Motor neuron (in vitro differentiated cells): ENCODE measurements around the gene CHRNE. TPM values are rescaled to one million over a fixed set of nuclear protein-coding genes. Genes with fewer than 3 reads are reported as not detected.
"Not testable (repeated sequence)": the region's sequence is repeated elsewhere in the genome, so short reads cannot be mapped to it uniquely, and the experiment has no call there.

Experiments
- ATAC-seq, 8 experiments: fragments of 200-7000 bp; cut with Tn5 transposase; replicated peaks in 6 of 8; 2 replicates each; pipeline ENCODE4 v1.8.0; 2021; ENCODE audit warnings: mild to moderate bottlenecking in 8 of 8, moderate library complexity in 8 of 8
- H3K27ac ChIP-seq, 2 donors: fragments of 250-450 bp; sonication (Bioruptor Pico); 2 replicates each; pipeline ENCODE4 v1.9.0; 2021; ENCODE audit warnings: antibody characterized with exemption in 2 of 2, mild to moderate bottlenecking in 2 of 2, moderate library complexity in 1 of 2
- H3K4me1 ChIP-seq, 2 donors: fragments of 250-450 bp; sonication (Bioruptor Pico); replicated peaks in 1 of 2; 2 replicates each; pipeline ENCODE4 v1.6.1; 2021; ENCODE audit warnings: antibody characterized with exemption in 2 of 2, mild to moderate bottlenecking in 2 of 2, moderate library complexity in 1 of 2
- H3K4me3 ChIP-seq, 5 donors: fragments of 250-450 bp; sonication (Bioruptor Pico); 2 replicates each; pipeline ENCODE4 v1.9.0; 2021; ENCODE audit warnings: antibody characterized with exemption in 5 of 5, mild to moderate bottlenecking in 5 of 5, moderate library complexity in 4 of 5
- WGBS, 10 experiments: fragments of 450-650 bp; shearing (Covaris generic); methylation state at CpG; one replicate each; pipeline ENCODE4 v1.0.0; 2022; 5-methylcytosine and 5-hydroxymethylcytosine counted together
- in situ Hi-C, 9 experiments: fragments of 400-800 bp; cut with MboI; loops; one replicate each; pipeline ENCODE4 v1.15.0; 2021; ENCODE audit warnings: low sequenced_read_pairs in 9 of 9, low pct_unique_long_range_greater_than_20kb in 2 of 9; ENCODE audit not compliant: unreplicated experiment in 9 of 9
- total RNA-seq, 8 experiments: library from RNA; unstranded; fragments of 300-600 nt; gene quantifications; 2 replicates each; pipeline versions ENCODE4 v1.2.3 to v1.2.4, GENCODE V29; 2022

Gene CHRNE
- total RNA-seq, 8 experiments from 2014 or later, result 0.21 to 2.3 (median 0.57) TPM

- in situ Hi-C loops, H3K4me3 ChIP-seq, H3K27ac ChIP-seq, ATAC-seq, H3K4me1 ChIP-seq: not testable (repeated sequence)
- WGBS, 10 experiments, result 85 to 100% (median 94%) methylated on average over 1 to 4 of the region's 5 CpGs; no CpG with 5 or more reads in 3 of the 10 experiments
Measured at GRCh38 chr17:4867535-4867934, 35.4 kb downstream of the CHRNE start.

GRCh38 chr17:4863321-4863720, 39.6 kb downstream of the CHRNE start:
- no peak overlapping the region for H3K4me3 ChIP-seq
- in situ Hi-C loops, result no loop called here
- WGBS, 10 experiments, result 80 to 100% (median 87%) methylated on average over 1 of the region's 1 CpG; no CpG with 5 or more reads in 4 of the 10 experiments
- H3K4me1 ChIP-seq, result peaks cover 0 to 1% of the 10 kb centered on the region in 2 donors
- ATAC-seq, result no peak
- H3K27ac ChIP-seq, result no peak overlapping the region

GRCh38 chr17:4862720-4863119, 40.2 kb downstream of the CHRNE start:
- no peak for ATAC-seq
- H3K4me3 ChIP-seq, result no peak overlapping the region
- in situ Hi-C loops, result no loop called here
- H3K4me1 ChIP-seq, result peaks cover 5 to 7% of the 10 kb centered on the region in 2 donors
- no peak overlapping the region for H3K27ac ChIP-seq
- 80 to 100% (median 92%) methylated on average over 1 to 3 of the region's 4 CpGs; no CpG with 5 or more reads in 3 of the 10 experiments for WGBS, 10 experiments

- Histone ChIP-seq H3K27ac (no peak overlapping the region), H3K4me3 (no peak overlapping the region), H3K4me1 (peaks cover 6 to 11% of the 10 kb centered on the region in 2 donors)
- no peak for ATAC-seq
- in situ Hi-C loops, result no loop called here
- 80 to 100% (median 95%) methylated on average over 1 to 11 of the region's 16 CpGs; no CpG with 5 or more reads in 1 of the 10 experiments for WGBS, 10 experiments
Measured at GRCh38 chr17:4861052-4861451, 41.8 kb downstream of the CHRNE start.

GRCh38 chr17:4860651-4861050, 42.2 kb downstream of the CHRNE start:
- WGBS, 10 experiments, result 80 to 100% (median 95%) methylated on average over 1 to 9 of the region's 9 CpGs; no CpG with 5 or more reads in 5 of the 10 experiments
- Histone ChIP-seq H3K27ac (no peak overlapping the region), H3K4me1 (peaks cover 6 to 11% of the 10 kb centered on the region in 2 donors), H3K4me3 (no peak overlapping the region)
- in situ Hi-C loops, result no loop called here
- no peak for ATAC-seq

- peaks cover 6 to 11% of the 10 kb centered on the region in 2 donors for H3K4me1 ChIP-seq
- no peak overlapping the region for H3K4me3 ChIP-seq
- 59 to 94% (median 74%) methylated on average over 3 to 26 of the region's 32 CpGs; no CpG with 5 or more reads in 2 of the 10 experiments for WGBS, 10 experiments
- H3K27ac ChIP-seq, result no peak overlapping the region
- no peak for ATAC-seq
- in situ Hi-C loops, result no loop called here
Measured at GRCh38 chr17:4859816-4860625, 42.9 kb downstream of the CHRNE start.

GRCh38 chr17:4858882-4859260, 44.0 kb downstream of the CHRNE start:
- H3K4me1 ChIP-seq, result peaks cover 14 to 19% of the 10 kb centered on the region in 2 donors
- in situ Hi-C loops, result no loop called here
- no peak overlapping the region for H3K27ac ChIP-seq
- no peak overlapping the region for H3K4me3 ChIP-seq
- 40% methylated on average over 1 of the region's 5 CpGs; no CpG with 5 or more reads in 9 of the 10 experiments for WGBS, 10 experiments
- peak in 3 of 8 experiments; percentile 36 to 63 (median 37) for ATAC-seq

GRCh38 chr17:4858068-4858881, 44.6 kb downstream of the CHRNE start:
- Histone ChIP-seq H3K4me1 (peaks cover 16 to 24% of the 10 kb centered on the region in 2 donors), H3K4me3 (no peak overlapping the region), H3K27ac (no peak overlapping the region)
- in situ Hi-C loops, result no loop called here
- peak in 2 of 8 experiments; percentile 30 to 37 for ATAC-seq
- WGBS, 10 experiments, result 30 to 100% (median 76%) methylated on average over 1 to 7 of the region's 7 CpGs

GRCh38 chr17:4857347-4857746, 45.6 kb downstream of the CHRNE start:
- ATAC-seq, in situ Hi-C loops, H3K4me3 ChIP-seq, H3K27ac ChIP-seq: not testable (repeated sequence)
- 81 to 100% (median 92%) methylated on average over 1 to 3 of the region's 7 CpGs; no CpG with 5 or more reads in 5 of the 10 experiments for WGBS, 10 experiments
- H3K4me1 ChIP-seq, result peaks cover 16 to 24% of the 10 kb centered on the region in 2 donors

- Histone ChIP-seq H3K4me1 (peaks cover 16 to 24% of the 10 kb centered on the region in 2 donors), H3K27ac (no peak overlapping the region), H3K4me3 (no peak overlapping the region)
- in situ Hi-C loops, result no loop called here
- WGBS, 10 experiments, result 20 to 89% (median 74%) methylated on average over 1 to 5 of the region's 7 CpGs; no CpG with 5 or more reads in 6 of the 10 experiments
- ATAC-seq, result no peak
Measured at GRCh38 chr17:4856937-4857314, 46.0 kb downstream of the CHRNE start.

- 40 to 100% (median 88%) methylated on average over 1 to 9 of the region's 17 CpGs; no CpG with 5 or more reads in 3 of the 10 experiments for WGBS, 10 experiments
- no peak overlapping the region for H3K27ac ChIP-seq
- no peak for ATAC-seq
- in situ Hi-C loops, result no loop called here
- H3K4me1 ChIP-seq, result peaks cover 16 to 24% of the 10 kb centered on the region in 2 donors
- no peak overlapping the region for H3K4me3 ChIP-seq
Measured at GRCh38 chr17:4856271-4856936, 46.5 kb downstream of the CHRNE start.

GRCh38 chr17:4854111-4854681, 48.7 kb downstream of the CHRNE start:
- Histone ChIP-seq H3K27ac (peak overlapping the region; percentile 79 to 80), H3K4me3 (no peak overlapping the region), H3K4me1 (peaks cover 16 to 24% of the 10 kb centered on the region in 2 donors)
- ATAC-seq, result peak; percentile 8 to 86 (median 78)
- in situ Hi-C loops, result no loop called here
- 50 to 100% (median 94%) methylated on average over 1 to 4 of the region's 5 CpGs for WGBS, 10 experiments
